IPS DF 4.7 (cell line): ENCODE measurements around the gene SMG1.
A peak's percentile ranks its signal among the peaks of the same experiment; 100 is the strongest.
"Not testable (repeated sequence)": the region's sequence is repeated elsewhere in the genome, so short reads cannot be mapped to it uniquely, and the experiment has no call there.

Source experiments
- DNase-seq: peaks from one replicate; pipeline ENCODE4 v3.0.0-alpha.2; 2013; ENCODE audit warnings: low spot score; ENCODE audit errors: extremely low read depth

SMG1 gene

DNA sequence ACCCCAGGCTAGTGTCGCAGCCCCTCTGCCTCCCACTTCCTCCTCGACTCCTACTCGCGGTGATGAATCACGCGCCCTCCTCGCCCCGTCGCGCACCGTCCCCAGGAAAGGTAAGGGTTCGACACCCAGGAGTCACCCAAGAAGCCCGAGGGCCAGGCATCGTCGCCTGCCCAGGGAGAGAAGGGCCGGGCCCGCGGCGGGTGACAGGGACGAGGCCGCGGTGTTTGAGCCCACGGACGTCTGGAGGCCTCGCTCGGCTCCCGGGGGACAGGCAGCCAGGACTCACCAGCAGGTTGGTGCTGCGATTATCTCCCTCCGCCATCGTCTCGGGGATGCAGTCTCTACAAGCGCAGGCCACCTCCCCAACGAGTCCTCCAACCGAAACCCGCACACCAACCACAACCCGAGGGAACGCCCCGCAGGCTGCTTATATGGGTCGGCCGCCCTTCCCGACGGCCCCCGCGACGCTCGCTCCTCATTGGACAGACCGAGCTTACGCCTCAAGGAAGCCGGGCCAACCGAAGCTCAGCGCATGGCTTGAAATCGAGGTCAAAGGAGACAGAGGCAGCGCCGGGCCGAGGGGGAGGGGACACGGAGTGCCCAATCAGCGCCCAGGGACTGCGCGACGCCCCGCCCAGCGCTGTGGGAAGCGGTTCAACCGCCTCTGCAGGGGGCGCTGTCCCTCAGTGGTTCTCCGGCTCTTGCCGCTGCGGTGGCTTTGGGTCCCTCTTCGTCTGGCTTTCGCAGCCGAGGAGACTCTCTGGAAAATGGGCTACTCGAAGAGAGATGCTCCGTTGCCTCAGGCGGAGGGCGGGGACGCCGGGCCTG is 124.8 kb downstream of the SMG1 start, which contains the start of gene ARL6IP1:
ARL6IP1 (minus strand) TSS at position 405 of the 828 bp plus-strand sequence; CDS start at position 322, 83 bp downstream.
- peak; percentile 95 for DNase-seq

DNA sequence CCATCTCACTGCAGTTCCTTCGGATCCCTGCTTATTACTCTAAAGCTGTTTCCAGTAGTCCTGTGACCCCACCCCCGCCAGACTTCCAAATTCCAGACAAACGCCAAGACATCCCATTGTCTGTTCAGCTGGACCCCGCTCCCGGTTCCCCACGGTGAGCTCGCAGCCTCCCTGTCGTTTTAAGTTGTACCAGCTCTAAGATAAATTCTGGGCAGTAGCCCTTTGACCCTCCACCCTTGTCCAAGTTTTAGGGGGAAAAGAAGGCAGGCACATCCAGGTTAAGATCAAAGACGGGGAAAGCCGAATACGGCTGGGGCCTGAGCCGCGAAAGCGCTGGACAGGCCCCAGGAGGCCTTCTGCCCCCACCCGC is 125.4 kb downstream of the SMG1 start:
- DNase-seq: no peak

DNA sequence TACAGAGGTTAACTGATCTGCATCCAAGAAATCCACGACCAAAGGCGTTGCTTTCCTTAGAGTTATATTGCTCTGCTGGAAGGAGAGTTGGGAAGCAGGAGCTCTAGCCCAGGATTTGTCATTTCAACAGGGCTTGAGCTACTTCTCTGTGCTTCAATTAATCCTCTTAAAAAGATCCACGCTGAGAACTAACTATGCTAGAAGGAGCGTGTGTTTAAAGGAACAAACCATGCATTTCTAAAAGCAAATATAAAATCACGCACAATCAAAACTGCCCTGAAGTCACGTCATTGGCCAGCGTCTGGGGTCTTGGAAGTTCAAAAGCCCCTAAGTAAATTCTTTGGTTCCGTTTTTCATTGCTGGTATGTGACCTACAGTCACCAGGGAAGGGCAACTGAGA is 125.9 kb downstream of the SMG1 start:
- no peak for DNase-seq

DNA sequence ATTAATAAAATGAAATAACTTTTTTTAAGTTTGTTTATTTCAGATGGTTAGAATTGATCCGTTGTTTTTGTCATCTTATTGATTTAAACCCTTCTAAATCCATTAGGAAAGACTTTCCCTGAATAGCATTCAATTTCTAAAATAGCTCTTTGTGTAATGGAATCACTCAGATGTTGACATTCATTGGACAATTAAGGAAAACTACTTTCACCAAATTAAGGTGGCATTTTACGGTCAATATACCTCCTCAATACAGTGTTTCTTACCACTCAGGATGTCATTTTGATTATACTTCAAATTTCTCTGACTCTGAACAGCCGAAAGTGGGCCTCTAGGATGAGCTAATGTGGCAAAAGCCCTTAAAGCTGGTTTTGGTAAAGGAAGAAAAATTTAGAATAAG is 126.7 kb downstream of the SMG1 start:
- DNase-seq: no peak

DNA sequence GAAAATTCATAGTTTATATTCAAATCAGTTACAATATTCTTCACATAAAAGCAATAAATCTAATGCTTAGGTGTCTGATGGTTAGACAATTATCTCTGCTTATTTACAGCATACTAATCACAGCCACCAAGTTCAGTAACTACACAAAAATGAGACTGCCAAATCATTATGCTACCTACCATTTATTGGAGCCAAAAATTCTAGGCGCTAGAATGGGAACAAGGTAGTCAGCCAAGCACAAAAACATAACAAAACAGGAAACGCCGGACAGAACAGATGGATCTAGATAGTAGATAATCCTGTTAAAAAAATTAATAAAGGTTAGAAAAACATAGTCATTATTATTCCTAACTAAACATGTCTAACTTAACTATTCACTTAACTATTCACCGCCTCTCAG is 128.5 kb downstream of the SMG1 start:
- DNase-seq: no peak

DNA sequence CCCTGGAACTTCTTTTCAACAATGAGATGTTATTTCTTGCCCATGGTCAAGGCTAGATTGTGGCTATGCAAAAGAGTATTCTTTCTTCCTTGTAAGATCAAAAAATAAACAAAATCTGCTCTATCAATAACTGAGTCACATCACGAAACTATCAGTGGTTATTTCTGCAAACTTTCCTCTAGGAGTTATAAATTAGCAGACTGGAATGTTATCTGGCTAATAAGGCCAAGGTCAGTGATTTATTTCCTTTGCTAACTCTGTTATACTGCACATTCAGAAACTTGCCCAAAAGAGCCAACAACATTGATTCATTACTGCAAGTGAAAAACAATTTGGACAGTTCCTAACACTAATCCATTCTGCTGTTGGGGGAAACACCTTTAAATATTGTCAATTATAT is 129.8 kb downstream of the SMG1 start:
- DNase-seq: no peak

DNA sequence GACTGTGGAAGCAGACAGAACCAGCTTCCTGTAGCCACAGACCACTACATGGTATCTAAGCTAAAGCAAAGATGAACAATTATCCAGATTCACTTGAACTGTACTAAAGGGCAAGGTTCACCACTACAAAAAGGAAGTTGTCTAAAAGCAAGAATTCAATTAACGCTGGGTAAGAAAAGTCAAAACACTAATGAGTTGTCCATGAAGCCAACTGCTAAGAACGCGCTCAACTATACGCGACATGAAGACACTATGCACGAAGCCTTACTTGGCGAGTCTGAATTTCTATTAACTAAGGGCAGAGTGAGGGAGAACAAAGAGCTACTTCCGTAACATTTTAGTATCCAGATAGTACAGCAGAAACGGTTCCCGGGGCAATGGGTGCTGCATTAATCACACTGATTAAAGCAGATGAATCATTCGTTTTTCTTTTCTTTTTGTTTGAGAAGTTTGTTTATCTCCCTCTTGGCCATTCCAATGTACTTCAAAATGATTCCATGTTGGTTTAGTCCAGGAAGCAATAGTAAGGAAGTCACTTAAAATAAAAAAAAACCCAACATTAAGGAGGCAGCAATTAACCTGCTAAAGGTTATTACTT is 133.3 kb downstream of the SMG1 start:
- no peak for DNase-seq

DNA sequence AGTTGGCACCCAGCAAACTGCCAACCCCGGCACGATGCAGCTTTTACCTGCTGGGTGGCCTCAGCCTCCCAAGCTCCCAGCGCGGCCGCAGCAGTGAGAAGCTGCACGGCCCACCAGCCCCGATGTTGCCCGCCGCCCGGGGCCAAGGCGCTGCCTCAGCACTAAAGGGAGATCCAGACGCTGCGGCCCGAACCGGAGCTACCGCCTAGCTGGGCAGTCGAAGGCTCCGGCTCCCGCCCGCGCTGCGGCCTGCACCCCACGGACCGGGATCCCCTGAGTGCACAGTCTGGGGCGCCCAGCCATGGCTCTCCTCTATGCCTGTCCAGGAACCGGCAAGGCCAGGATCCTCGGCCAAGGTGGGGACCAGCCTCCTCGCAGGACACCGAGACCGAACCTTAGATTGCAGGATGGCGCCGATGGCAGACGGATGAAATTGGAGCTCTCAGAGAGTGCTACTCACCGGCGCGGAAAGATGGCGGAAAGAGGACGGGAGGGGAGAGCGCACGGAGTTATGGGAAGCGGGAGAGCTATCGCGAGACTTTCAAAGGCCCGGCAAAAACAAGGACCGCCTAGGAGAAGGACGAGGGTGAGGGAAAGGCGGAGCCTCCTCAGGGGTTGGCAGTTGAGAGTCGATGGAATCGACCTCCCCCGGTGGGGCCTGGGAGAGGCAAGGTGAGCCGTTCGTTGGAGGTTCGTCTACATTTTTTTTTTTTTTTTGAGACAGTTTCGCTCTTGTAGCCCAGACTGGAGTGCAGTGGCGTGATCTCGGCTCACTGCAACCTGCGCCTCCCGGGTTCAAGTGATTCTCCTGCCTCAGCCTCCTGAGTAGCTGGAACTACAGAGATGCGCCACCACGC is 136.1 kb downstream of the SMG1 start, which contains the start of gene RPS15A:
RPS15A (minus strand) TSS at position 485 of the 857 bp plus-strand sequence. CDS start 1,221 bp downstream, outside the sequence.
- DNase-seq: peak; percentile 96

DNA sequence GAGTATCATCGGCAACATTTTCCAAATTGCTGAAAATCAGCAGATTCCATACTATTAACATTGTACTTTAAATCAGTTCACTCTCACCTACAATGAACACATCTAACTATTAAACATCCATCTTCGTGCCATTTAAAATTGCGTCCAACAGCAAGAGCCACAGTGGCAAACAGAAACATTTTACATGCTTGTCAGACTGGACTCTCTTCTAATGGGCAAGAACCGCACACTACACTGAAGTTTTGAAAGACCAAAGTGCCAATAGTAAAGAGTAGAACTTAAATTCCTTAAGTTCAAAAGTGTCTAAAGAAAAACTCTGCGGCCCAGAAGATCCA is 136.7 kb downstream of the SMG1 start:
- no peak for DNase-seq

DNA sequence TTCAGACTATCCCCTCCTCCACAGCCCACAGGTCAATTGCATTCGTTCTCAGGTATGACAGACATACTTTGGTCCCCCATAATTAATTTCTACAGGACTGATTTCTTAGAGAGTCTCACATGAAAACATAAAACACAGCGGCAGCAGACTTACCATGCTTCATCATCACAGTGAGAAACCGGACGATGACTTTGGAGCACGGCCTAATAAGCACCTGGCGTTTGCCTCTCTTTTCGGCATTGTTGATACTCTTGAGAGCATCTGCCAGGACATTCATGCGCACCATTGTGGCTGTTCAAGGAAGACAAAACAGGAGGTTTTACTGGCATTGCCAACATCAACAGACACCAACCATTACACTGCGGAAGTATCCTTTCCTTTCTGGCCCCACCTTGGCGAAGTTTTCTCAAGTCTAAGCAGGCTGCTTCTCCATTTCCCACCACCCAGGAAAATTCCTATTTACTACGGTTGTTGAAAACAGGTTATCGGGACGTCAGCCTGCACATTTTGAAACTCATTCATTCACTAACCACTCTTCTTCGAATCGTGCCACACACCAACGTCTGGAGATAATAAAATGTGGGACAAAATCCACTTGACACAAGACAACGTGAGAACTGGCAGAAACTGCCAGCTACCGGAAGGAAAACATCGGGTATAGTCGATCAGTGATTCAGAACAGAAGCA is 137.2 kb downstream of the SMG1 start:
- no peak for DNase-seq

DNA sequence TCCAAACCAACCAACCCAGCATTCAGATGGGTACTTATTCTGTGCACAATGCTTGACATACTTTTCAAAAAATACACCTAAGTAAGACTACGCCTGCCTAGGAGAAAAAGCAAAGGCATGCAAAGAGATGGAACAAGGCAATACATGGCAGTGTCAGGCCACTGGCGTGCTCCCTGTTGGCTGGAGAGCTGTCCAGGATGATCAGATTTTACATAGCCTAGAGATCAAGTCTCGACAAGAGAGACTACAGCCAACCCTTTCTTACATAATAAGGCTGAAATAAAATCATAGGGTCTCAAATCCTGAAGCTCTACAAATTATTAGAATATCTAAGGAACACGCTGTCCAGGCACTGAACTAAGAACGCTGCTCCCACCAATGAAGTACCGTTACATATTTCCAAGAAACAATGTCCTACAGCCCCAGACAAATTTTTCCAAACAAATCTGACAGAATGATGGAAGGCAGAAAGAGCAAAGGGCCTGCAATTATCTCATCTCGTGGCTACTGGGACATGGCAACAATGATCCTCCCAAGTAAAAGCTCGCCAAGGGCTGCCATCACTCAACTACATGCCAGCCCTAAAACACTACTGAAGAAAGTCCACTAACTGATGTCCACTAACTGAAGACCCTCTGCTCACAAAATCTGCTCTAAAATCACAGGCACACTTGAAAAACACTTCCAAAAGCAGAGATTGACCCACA is 141.1 kb downstream of the SMG1 start:
- no peak for DNase-seq

DNA sequence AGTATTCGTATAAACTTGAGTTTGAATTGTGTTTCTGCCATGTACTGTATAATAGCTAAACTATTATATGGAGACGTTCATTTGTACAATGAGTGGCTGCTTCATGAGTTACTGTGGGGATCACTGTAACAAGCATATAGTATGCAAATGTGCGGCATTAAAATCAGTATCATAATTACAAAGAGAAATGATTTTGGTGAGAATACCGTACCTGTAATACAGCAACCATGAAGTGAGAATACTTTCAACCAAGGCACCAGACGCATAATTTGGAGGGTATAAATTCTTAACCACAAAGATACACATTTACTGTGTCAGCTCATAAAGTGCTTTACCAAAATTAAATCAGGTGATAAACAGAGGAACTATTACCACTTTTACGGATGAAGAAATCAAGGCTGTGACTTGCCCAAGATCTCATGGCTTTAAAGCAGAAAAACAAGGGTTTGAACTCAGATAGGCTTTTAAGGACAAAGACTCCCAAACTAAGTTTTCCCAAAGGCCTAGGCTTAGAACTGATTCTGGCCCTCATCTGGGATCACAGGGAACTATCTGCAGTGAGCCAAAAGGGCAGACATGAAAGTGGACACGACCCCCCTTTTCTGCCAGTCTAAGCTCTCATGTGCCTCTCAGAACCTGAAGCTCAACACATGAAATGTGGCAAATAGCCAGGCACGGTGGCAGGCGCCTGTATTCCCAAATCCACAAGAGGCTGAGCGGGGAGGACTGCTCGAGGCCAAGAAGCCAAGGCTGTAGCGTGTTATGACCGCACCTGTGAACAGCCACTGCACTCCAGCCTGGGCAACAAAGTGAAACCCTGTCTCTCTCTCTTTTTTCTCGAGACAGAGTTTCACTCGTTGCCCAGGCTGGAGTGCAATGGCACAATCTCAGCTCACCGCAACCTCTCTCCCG is 142.5 kb downstream of the SMG1 start:
- DNase-seq: no peak

DNA sequence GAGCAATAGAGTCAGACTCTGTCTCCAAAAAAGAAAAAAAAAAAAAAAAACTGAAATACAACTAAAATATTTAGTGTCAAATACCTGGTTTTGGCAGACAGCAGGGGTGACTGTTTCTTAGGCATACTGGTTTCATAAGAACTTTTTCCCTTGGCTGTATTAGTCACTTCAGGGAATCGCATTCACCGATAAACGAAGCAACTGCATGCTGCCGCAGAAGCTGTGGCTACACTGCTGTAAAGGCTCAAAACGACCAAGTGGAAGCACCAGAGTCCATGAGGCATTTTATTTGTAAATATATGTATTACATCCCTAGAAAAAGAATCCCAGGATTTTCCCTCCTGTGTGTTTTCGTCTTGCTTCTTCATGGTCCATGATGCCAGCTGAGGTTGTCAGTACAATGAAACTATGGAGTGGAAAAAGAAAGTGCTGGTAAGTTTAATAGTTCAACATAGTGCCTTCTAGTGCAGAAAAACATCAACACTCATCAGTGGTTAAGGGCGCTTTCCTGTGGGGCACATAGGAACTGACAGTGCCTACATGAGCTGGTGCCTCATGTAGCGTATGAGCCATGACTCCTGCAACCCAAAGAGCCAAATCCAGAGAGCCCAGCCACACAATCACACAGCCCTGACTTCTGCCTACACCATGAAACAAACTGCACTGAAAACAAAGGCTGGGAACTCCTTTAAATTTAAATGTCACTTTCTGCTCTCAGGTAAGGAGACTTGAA is 143.3 kb downstream of the SMG1 start:
- no peak for DNase-seq

DNA sequence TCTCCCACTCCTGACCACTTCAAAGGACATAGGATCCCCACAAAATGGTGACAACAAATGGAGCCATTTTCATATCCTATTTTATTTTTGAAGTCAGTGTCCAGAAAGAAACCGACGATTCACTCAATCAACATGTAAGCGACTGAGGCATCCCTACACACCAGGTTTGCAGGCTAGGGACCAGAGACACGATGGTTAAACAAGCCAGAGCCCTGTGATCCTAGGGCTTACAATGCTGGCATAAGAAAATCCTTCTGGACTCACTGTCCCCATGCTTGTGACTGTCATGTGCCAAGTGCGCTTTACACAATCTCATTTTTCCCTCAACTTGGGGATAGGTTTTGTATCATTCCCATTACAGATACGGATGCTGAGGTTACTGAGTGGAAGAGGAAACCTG is 145.0 kb downstream of the SMG1 start:
- not testable (repeated sequence) for DNase-seq

DNA sequence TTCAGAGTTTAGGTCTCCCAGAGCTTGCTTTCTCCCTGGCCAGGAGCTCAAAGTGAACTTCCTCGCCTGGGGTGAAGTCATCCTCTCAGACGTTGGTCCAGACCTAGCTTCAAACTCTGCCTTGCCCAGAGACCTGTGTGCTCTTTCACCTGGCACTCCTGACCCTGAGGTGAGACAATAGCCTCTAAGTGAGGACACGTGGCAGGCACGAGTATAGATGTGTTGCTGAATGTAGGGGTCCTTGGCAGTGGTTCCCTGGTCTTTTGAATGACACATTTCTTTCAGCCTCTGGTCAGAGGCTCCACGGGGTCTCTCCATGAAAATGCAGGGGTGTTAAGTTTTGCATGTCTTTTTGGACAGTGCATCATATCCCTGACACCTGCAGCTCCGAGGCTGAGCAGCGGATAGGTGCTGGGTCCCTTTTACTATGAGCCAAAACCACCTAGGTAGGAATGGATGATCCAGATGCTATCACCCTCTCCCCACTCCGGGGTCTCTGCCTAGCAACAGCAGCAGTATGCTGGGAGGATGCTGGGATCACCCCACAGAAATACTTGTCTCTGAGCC is 145.7 kb downstream of the SMG1 start:
- not testable (repeated sequence) for DNase-seq

DNA sequence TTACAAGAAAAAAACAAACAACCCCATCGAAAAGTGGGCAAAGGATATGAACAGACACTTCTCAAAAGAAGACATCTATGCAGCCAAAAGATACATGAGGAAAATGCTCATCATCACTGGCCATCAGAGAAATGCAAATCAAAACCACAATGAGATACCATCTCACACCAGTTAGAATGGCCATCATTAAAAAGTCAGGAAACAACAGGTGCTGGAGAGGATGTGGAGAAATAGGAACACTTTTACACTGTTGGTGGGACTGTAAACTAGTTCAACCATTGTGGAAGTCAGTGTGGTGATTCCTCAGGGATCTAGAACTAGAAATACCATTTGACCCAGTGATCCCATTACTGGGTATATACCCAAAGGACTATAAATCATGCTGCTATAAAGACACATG is 148.5 kb downstream of the SMG1 start:
- DNase-seq: not testable (repeated sequence)

DNA sequence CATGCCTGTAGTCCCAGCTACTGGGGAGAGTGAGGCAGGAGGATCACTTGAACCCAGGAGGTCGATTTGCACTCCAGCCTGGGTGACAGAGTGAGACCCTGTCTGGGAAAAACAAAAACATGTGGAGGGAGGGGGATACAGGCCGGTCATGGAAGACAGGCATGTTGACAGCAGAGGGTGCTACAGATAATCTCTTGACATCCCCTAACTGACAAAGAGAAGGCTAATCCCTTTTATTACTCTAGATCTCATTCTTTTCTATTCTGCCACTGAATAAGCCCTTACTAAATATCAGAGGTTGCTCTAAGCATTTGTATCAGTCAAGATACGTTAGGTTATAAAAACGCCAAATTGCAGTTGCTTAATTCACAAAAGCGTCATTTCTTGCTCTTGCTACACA is 149.9 kb downstream of the SMG1 start:
- not testable (repeated sequence) for DNase-seq

DNA sequence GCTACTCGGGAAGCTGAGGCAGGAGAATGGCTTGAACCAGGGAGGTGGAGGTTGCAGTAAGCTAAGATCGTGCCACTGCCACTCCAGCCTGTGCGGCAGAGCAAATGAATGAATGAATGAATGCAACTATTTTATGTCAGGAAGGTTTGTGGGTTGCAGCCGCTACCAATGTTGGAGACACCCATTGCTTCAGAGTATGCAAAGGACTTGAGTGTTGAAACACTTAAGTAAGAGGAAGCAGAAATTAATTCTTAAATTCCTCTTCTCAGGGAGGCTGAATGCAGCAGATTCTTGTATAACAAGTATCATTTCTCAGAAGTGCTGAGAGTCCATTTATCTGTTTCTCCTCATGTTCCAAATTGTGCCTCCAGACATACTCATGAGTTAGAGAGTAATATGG is 151.6 kb downstream of the SMG1 start:
- not testable (repeated sequence) for DNase-seq

DNA sequence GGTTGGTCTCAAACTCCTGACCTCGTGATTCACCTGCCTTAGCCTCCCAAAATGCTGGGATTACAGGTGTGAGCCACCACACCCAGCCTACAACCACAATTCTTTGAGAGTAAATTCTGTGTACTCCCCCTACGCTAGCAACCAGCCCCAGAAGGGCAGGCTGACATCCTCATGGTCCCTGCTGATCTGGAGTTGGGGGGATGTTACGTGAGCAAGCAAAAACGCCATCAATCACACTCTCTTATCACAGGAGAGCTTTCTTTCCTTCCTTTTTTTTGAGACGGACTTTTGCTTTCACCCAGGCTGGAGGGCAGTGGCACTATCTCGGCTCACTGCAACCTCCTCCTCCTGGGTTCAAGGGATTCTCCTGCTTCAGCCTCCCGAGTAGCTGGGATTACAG is 154.0 kb downstream of the SMG1 start:
- not testable (repeated sequence) for DNase-seq
